GM15510 (cell line): ENCODE measurements around the gene MYOD1.

Experiments used
- POLR2A ChIP-seq: IDR thresholded peaks from 3 replicates; pipeline ENCODE4 v1.6.1; 2011; ENCODE audit warnings: borderline replicate concordance; ENCODE audit not compliant: insufficient read length; ENCODE audit errors: extremely low read depth

The MYOD1 gene

DNA sequence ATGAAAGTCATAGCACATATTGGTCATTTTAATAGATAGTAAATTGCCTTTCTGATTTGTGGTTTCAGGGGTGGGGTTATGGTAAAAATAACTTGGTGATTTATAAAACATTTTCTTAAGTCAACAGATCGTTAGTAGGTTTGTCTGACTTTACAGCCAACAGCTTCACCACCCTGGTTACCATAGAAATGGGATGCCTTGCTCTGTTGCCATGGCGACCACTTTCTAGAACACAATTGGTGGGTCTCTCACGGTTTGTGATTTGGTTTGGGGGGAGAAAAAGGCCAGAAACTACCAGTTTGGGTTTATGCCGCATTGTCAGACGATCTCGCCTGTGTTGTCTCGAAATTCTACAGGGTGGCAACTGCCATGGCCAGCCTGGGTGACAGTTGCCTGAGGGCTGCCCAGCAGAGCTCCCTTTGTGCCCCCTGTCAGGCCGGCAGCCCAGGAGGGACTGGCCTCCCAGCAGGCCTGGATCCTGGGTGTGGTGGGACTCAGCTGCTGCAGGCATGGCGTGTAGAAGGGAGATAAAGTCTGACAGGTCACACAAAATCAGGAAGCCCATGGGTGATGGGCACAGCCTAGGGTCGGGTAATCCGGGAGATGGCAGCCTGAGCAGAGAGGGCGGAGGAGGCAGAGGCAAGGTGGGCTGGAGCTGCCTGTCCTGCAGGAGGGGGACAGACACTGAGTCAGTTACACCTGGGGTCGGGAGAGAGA lies 46.1 kb downstream of the MYOD1 start:
- no peak for TF ChIP-seq POLR2A

DNA sequence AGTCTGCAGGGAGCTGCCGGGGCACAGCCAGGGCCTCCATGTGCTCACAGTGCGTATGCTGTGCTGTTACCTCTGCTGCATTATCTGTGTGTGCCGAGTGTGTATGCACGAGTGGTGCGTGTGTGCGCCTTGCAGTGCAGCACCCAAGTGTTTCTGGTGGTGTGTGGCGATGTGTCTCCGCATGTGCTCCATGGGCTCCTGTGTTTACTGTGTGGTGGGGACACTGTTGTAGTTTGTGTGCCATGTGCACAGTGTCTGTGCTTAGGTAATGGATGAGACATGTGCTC lies 46.6 kb downstream of the MYOD1 start:
- no peak for TF ChIP-seq POLR2A

DNA sequence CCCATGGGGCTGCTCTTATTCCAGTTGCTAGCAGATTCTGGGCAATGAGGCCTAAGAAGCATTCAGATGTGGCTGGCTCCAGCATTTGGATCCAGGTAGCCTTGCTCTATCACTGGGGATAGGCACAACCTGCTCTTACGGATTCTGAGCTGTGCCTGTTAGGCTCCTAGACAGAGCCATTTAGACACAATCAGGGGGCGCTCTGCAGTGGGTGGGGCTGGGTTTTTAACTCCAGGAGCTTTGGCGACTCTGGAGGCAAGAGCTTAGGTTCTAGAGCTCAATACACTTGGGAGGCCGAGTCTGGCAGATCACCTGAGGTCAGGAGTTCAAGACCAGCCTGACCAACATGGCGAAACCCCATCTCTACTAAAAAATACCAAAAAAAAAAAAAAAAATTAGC lies 47.2 kb downstream of the MYOD1 start:
- no peak for TF ChIP-seq POLR2A

GRCh38 chr11:17767301-17767885 lies 48.0 kb downstream of the MYOD1 start:
- no peak for TF ChIP-seq POLR2A

DNA sequence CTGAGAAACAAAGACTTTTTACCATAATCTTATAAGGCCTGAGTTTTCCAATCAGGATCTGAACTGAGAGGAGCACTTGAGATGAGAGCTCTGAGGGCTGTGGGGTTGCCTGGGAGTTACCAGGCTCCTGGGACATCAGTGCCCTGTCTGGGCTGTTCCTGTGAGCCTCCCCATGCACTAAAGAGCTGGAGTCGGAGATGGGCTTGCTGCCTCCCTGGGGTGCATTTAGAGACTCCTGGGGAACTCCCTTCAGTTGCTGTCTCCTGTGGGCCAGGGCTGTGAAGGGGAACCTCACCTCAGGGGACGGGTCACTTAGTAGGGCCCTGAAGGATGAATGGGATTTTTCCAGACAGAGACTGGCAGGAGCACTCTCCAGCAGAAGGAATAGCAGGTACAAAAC lies 48.5 kb downstream of the MYOD1 start:
- TF ChIP-seq POLR2A, result no peak

DNA sequence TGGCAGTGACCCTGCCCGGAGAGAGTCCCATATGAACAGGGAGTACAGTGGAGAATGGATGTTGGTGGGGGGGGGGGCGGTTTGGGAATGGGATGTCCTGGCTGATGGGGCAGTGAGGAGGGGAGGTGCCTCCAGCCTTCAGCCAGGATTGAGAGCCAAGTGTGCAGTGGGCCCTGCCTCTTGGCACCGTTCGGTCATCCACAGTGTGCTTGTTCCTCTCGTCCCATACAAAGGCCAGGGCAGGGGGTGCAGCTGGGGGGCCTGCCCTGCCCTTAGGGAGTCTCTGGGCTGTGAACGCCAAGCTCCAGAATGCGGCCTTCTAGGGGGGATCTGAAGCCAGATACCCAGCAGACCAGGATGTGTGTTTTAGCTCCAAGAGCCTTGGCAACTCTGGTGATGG lies 49.2 kb downstream of the MYOD1 start:
- TF ChIP-seq POLR2A, result no peak

- TF ChIP-seq POLR2A, result no peak
Measured at GRCh38 chr11:17769218-17769617, 49.8 kb downstream of the MYOD1 start.

GRCh38 chr11:17770048-17770652 lies 50.8 kb downstream of the MYOD1 start:
- no peak for TF ChIP-seq POLR2A

DNA sequence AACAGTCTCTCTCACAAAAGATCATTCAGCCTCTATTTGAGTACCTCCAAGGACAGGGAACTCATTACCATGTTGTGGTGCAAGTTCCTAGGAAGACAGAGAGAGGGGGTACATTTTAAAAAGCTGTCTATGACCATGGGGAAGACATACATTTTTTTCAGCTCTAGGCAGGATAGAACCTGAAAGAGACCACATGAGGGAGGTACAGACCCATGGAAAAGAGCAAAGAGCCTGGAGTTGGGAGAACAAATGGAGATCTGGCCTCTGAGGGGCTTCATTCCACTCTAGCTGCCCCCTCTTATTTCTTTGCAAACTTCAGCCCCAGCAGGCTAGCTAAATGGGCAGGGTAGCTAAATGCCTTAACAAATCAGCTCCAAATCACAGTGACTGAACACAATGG lies 51.5 kb downstream of the MYOD1 start:
- TF ChIP-seq POLR2A, result no peak

GRCh38 chr11:17771415-17771814 lies 52.0 kb downstream of the MYOD1 start:
- TF ChIP-seq POLR2A, result no peak
